ENCODE data around the gene OBSCN.

The OBSCN gene

GRCh38 chr1:228276901-228277490 lies 69.2 kb downstream of the OBSCN start:
- DNase-seq (ENCODE audit: low spot score), result no peak

GRCh38 chr1:228277491-228278431 lies 69.9 kb downstream of the OBSCN start:
- peak; percentile 4 for DNase-seq (ENCODE audit: low spot score)

GRCh38 chr1:228278432-228278941 lies 70.6 kb downstream of the OBSCN start:
- DNase-seq (ENCODE audit: low spot score), result no peak

- DNase-seq (ENCODE audit: low spot score), result no peak
Observed at GRCh38 chr1:228279011-228279721, 71.3 kb downstream of the OBSCN start.

- no peak for DNase-seq (ENCODE audit: low spot score)
Observed at GRCh38 chr1:228279722-228280105, 71.9 kb downstream of the OBSCN start.

GRCh38 chr1:228280106-228280901 lies 72.5 kb downstream of the OBSCN start:
- no peak for DNase-seq (ENCODE audit: low spot score)

GRCh38 chr1:228280961-228281591 lies 73.2 kb downstream of the OBSCN start:
- DNase-seq (ENCODE audit: low spot score), result no peak

GRCh38 chr1:228281631-228282328 lies 73.9 kb downstream of the OBSCN start:
- no peak for DNase-seq (ENCODE audit: low spot score)

GRCh38 chr1:228282329-228283042 lies 74.6 kb downstream of the OBSCN start:
- no peak for DNase-seq (ENCODE audit: low spot score)

- DNase-seq (ENCODE audit: low spot score), result no peak
Observed at GRCh38 chr1:228283043-228283371, 75.2 kb downstream of the OBSCN start.

- no peak for DNase-seq (ENCODE audit: low spot score)
Observed at GRCh38 chr1:228283476-228284147, 75.8 kb downstream of the OBSCN start.

GRCh38 chr1:228284148-228284495 lies 76.3 kb downstream of the OBSCN start:
- no peak for DNase-seq (ENCODE audit: low spot score)

- no peak for DNase-seq (ENCODE audit: low spot score)
Observed at GRCh38 chr1:228284521-228284920, 76.7 kb downstream of the OBSCN start.

- no peak for DNase-seq (ENCODE audit: low spot score)
Observed at GRCh38 chr1:228285661-228286504, 78.0 kb downstream of the OBSCN start.

GRCh38 chr1:228286505-228287417 lies 78.9 kb downstream of the OBSCN start:
- DNase-seq (ENCODE audit: low spot score), result no peak

- DNase-seq (ENCODE audit: low spot score), result no peak
Observed at GRCh38 chr1:228287541-228288425, 79.9 kb downstream of the OBSCN start.

Measured in AG20443 (cell line).